Neuronal stem cell (in vitro differentiated cells): ENCODE measurements around the gene KIF13A. TPM values are rescaled to one million over a fixed set of nuclear protein-coding genes. Genes with fewer than 3 reads are reported as not detected.
A peak's percentile ranks its signal among the peaks of the same experiment; 100 is the strongest.

Experiments
- DNase-seq: peaks from one replicate; pipeline ENCODE4 v3.0.0-alpha.2; 2013; ENCODE audit warnings: low spot score
- H2AFZ ChIP-seq: one replicate; pipeline ENCODE4 v1.6.1; 2013; ENCODE audit warnings: mild to moderate bottlenecking, low read length, inconsistent platforms
- H2AK5ac ChIP-seq: 2 replicates; pipeline ENCODE4 v1.6.1; 2013; ENCODE audit warnings: low read depth, mild to moderate bottlenecking, inconsistent platforms, low read length, moderate library complexity, mixed read lengths
- H2BK120ac ChIP-seq: 2 replicates; pipeline ENCODE4 v1.6.1; 2013; ENCODE audit warnings: low read depth, mild to moderate bottlenecking, inconsistent platforms, low read length, moderate library complexity, mixed read lengths
- H2BK12ac ChIP-seq: one replicate; pipeline ENCODE4 v1.6.1; 2013; ENCODE audit warnings: low read length, inconsistent platforms
- H2BK15ac ChIP-seq: 2 replicates; pipeline ENCODE4 v1.6.1; 2013; ENCODE audit warnings: mild to moderate bottlenecking, low read length, inconsistent platforms, mixed read lengths
- H2BK5ac ChIP-seq: one replicate; pipeline ENCODE4 v1.6.1; 2013; ENCODE audit warnings: inconsistent platforms, mild to moderate bottlenecking, low read length, moderate library complexity
- H3K14ac ChIP-seq: one replicate; pipeline ENCODE4 v1.6.1; 2013; ENCODE audit warnings: low read length, inconsistent platforms
- H3K18ac ChIP-seq: 2 replicates; pipeline ENCODE4 v1.6.1; 2013; ENCODE audit warnings: low read length, inconsistent platforms
- H3K23ac ChIP-seq: 2 replicates; pipeline ENCODE4 v1.6.1; 2013; ENCODE audit warnings: low read depth, mild to moderate bottlenecking, mixed read lengths, low read length, inconsistent platforms; ENCODE audit not compliant: poor library complexity
- H3K27ac ChIP-seq: replicated peaks from 3 replicates; pipeline ENCODE4 v1.5.1; 2013; ENCODE audit warnings: low read length, inconsistent platforms
- H3K27me3 ChIP-seq, 3 experiments: 2 replicates each; pipeline ENCODE4 v1.6.1; 2013; ENCODE audit warnings: low read length in 3 of 3, mild to moderate bottlenecking in 2 of 3, inconsistent platforms in 1 of 3, low read depth in 1 of 3, mixed read lengths in 1 of 3, moderate library complexity in 1 of 3; ENCODE audit not compliant: control insufficient read depth in 3 of 3, insufficient read depth in 3 of 3
- H3K36me3 ChIP-seq, 2 donors: replicated peaks in 1 of 2; 2 replicates each; pipeline ENCODE4 v1.6.1; 2013; ENCODE audit warnings: low read length in 2 of 2; ENCODE audit not compliant: control insufficient read depth in 2 of 2, insufficient read depth in 2 of 2
- H3K4ac ChIP-seq: 2 replicates; pipeline ENCODE4 v1.6.1; 2013; ENCODE audit warnings: inconsistent platforms, mild to moderate bottlenecking, low read length, moderate library complexity
- H3K4me1 ChIP-seq, 2 donors: 1 replicate in 1 of 2; 2 replicates in 1 of 2; pipeline ENCODE4 v1.6.1; 2013; ENCODE audit warnings: low read length in 2 of 2, low read depth in 1 of 2; ENCODE audit not compliant: control insufficient read depth in 2 of 2, insufficient read depth in 1 of 2
- H3K4me2 ChIP-seq: one replicate; pipeline ENCODE4 v1.6.1; 2013; ENCODE audit warnings: mild to moderate bottlenecking, low read length, inconsistent platforms; ENCODE audit not compliant: insufficient read depth, poor library complexity, severe bottlenecking
- H3K4me3 ChIP-seq, 2 donors: 2 replicates each; pipeline ENCODE4 v1.5.1; 2013; ENCODE audit warnings: low read length in 2 of 2, mild to moderate bottlenecking in 2 of 2, inconsistent platforms in 1 of 2, moderate library complexity in 1 of 2
- H3K79me1 ChIP-seq: one replicate; pipeline ENCODE4 v1.6.1; 2013; ENCODE audit warnings: low read depth, mild to moderate bottlenecking, inconsistent platforms, low read length, moderate library complexity
- H3K9ac ChIP-seq: one replicate; pipeline ENCODE4 v1.6.1; 2013; ENCODE audit warnings: mild to moderate bottlenecking, low read depth, low read length, inconsistent platforms; ENCODE audit not compliant: poor library complexity
- H3K9me3 ChIP-seq, 2 donors: replicated peaks in 1 of 2; 2 replicates each; pipeline versions ENCODE3 to v1.6.1; 2013; ENCODE audit warnings: low read length in 2 of 2, mild to moderate bottlenecking in 2 of 2, inconsistent platforms in 1 of 2, low read depth in 1 of 2, mixed read lengths in 1 of 2, moderate library complexity in 1 of 2; ENCODE audit not compliant: control insufficient read depth in 2 of 2, insufficient read depth in 1 of 2
- H4K8ac ChIP-seq: one replicate; pipeline ENCODE4 v1.6.1; 2013; ENCODE audit warnings: low read depth, mild to moderate bottlenecking, inconsistent platforms, low read length, moderate library complexity
- H4K91ac ChIP-seq: one replicate; pipeline ENCODE4 v1.6.1; 2013; ENCODE audit warnings: low read length, low read depth, mild to moderate bottlenecking, inconsistent platforms; ENCODE audit not compliant: poor library complexity
- WGBS, 2 donors: extraction: QIAGEN DNeasy Blood & Tissue Kit; methylation state at CpG; one replicate each; pipeline ENCODE4 v1.1.7; 2013; ENCODE audit warnings: missing lambda C conversion rate in 2 of 2, mixed read lengths in 1 of 2; ENCODE audit not compliant: insufficient read length in 2 of 2, insufficient replicate concordance in 1 of 2; ENCODE audit errors: extremely low coverage in 2 of 2; 5-methylcytosine and 5-hydroxymethylcytosine counted together
- polyA plus RNA-seq, 2 experiments: library from polyadenylated mRNA; stranded (reverse); fragments of 200-250 nt; gene quantifications; one replicate each; pipeline ENCODE4 v1.2.3, GENCODE V29; 2013

KIF13A gene
- polyA plus RNA-seq (2013, experiment 1 of 2) = 9.1 TPM
- polyA plus RNA-seq (2013, experiment 2 of 2) = 9.1 TPM

GRCh38 chr6:17987447-17987696 lies at the start of gene KIF13A:
TSS of gene KIF13A (minus strand) at chr6:17987635. CDS start at chr6:17987463, 172 bp downstream.
- peak within 1 kb of the TSS; percentile 47 for H2BK12ac ChIP-seq

GRCh38 chr6:18036781-18037180 lies 49.3 kb upstream of the KIF13A start:
- H3K23ac ChIP-seq = no peak overlapping the region

More at GRCh38 chr6:17987447-17987696, at the start of gene KIF13A:
- peaks cover 0 to 3% (median 0%) of the 10 kb centered on the region in 3 experiments for H3K27me3 ChIP-seq
- H2BK120ac ChIP-seq = no peak within 1 kb of the TSS
- H2AK5ac ChIP-seq = peak within 1 kb of the TSS; percentile 8
- H4K91ac ChIP-seq = no peak within 1 kb of the TSS
- no peak within 1 kb of the TSS for H4K8ac ChIP-seq
- H3K4me3 ChIP-seq = peak within 1 kb of the TSS; percentile 92 to 96
- H3K27ac ChIP-seq = peak within 1 kb of the TSS; percentile 78
- peak within 1 kb of the TSS; percentile 94 for H3K18ac ChIP-seq
- H2BK15ac ChIP-seq = no peak within 1 kb of the TSS
- peak within 1 kb of the TSS; percentile 97 for H2AFZ ChIP-seq
- peaks cover 3% of the 10 kb centered on the region for H3K79me1 ChIP-seq
- H3K23ac ChIP-seq = peak within 1 kb of the TSS; percentile 81
- peaks cover 0 to 15% of the 10 kb centered on the region in 2 donors for H3K36me3 ChIP-seq
- peak within 1 kb of the TSS; percentile 80 for H3K9ac ChIP-seq
- peaks cover 4 to 10% of the 10 kb centered on the region in 2 donors for H3K4me1 ChIP-seq
- peak within 1 kb of the TSS; percentile 60 for H3K14ac ChIP-seq
- H3K4me2 ChIP-seq = peak within 1 kb of the TSS; percentile 79
- whole genome bisulfite sequencing, 2 donors = no CpG with 5 or more reads among the region's 54 CpGs
- H3K4ac ChIP-seq = no peak within 1 kb of the TSS
- H3K9me3 ChIP-seq = no peaks in the 10 kb centered on the region
- H2BK5ac ChIP-seq = peak within 1 kb of the TSS; percentile 32
- peak; percentile 42 for DNase-seq

GRCh38 chr6:18035330-18035854 lies 48.0 kb upstream of the KIF13A start:
- no peak overlapping the region for H4K8ac ChIP-seq
- H2AFZ ChIP-seq = no peak overlapping the region
- H3K36me3 ChIP-seq = no peaks in the 10 kb centered on the region
- H2BK5ac ChIP-seq = no peak overlapping the region
- H3K9me3 ChIP-seq = no peaks in the 10 kb centered on the region
- H3K4ac ChIP-seq = no peak overlapping the region
- WGBS, 2 donors = no CpG with 5 or more reads among the region's 13 CpGs
- H2BK12ac ChIP-seq = no peak overlapping the region
- H3K27me3 ChIP-seq = no peaks in the 10 kb centered on the region
- H3K18ac ChIP-seq = no peak overlapping the region
- no peak overlapping the region for H3K27ac ChIP-seq
- no peak overlapping the region for H3K23ac ChIP-seq
- H4K91ac ChIP-seq = no peak overlapping the region
- H2BK15ac ChIP-seq = no peak overlapping the region
- no peaks in the 10 kb centered on the region for H3K4me1 ChIP-seq
- H2BK120ac ChIP-seq = no peak overlapping the region
- H3K14ac ChIP-seq = no peak overlapping the region
- H2AK5ac ChIP-seq = no peak overlapping the region
- no peak for DNase-seq
- H3K79me1 ChIP-seq = no peaks in the 10 kb centered on the region
- H3K4me3 ChIP-seq = no peak overlapping the region
- no peak overlapping the region for H3K9ac ChIP-seq
- H3K4me2 ChIP-seq = no peak overlapping the region

More at GRCh38 chr6:18036781-18037180, 49.3 kb upstream of the KIF13A start:
- no peaks in the 10 kb centered on the region for H3K36me3 ChIP-seq
- no peak overlapping the region for H3K4me2 ChIP-seq
- H3K79me1 ChIP-seq = no peaks in the 10 kb centered on the region
- H3K27me3 ChIP-seq = no peaks in the 10 kb centered on the region
- no peak overlapping the region for H2BK5ac ChIP-seq
- H3K9ac ChIP-seq = no peak overlapping the region
- WGBS, 2 donors = no CpG with 5 or more reads among the region's 4 CpGs
- H2BK15ac ChIP-seq = no peak overlapping the region
- H2BK12ac ChIP-seq = no peak overlapping the region
- no peak overlapping the region for H4K91ac ChIP-seq
- no peak overlapping the region for H3K18ac ChIP-seq
- H3K9me3 ChIP-seq = no peaks in the 10 kb centered on the region
- H2AFZ ChIP-seq = no peak overlapping the region
- H3K27ac ChIP-seq = no peak overlapping the region
- DNase-seq = no peak
- H2AK5ac ChIP-seq = no peak overlapping the region
- no peak overlapping the region for H2BK120ac ChIP-seq
- H3K4me1 ChIP-seq = no peaks in the 10 kb centered on the region
- H3K4ac ChIP-seq = no peak overlapping the region
- no peak overlapping the region for H3K14ac ChIP-seq
- H3K4me3 ChIP-seq = no peak overlapping the region
- no peak overlapping the region for H4K8ac ChIP-seq

GRCh38 chr6:18034798-18035202 lies 47.4 kb upstream of the KIF13A start:
- H3K23ac ChIP-seq = no peak overlapping the region
- DNase-seq = no peak
- H2BK120ac ChIP-seq = no peak overlapping the region
- no peak overlapping the region for H3K18ac ChIP-seq
- H3K4ac ChIP-seq = no peak overlapping the region
- no peaks in the 10 kb centered on the region for H3K4me1 ChIP-seq
- H3K4me3 ChIP-seq = no peak overlapping the region
- H3K14ac ChIP-seq = no peak overlapping the region
- H2BK5ac ChIP-seq = no peak overlapping the region
- H3K79me1 ChIP-seq = no peaks in the 10 kb centered on the region
- no peak overlapping the region for H2AFZ ChIP-seq
- no peaks in the 10 kb centered on the region for H3K9me3 ChIP-seq
- H3K4me2 ChIP-seq = no peak overlapping the region
- no peak overlapping the region for H4K8ac ChIP-seq
- no peak overlapping the region for H2AK5ac ChIP-seq
- no peak overlapping the region for H3K27ac ChIP-seq
- no peak overlapping the region for H4K91ac ChIP-seq
- no peaks in the 10 kb centered on the region for H3K36me3 ChIP-seq
- H2BK15ac ChIP-seq = no peak overlapping the region
- no peaks in the 10 kb centered on the region for H3K27me3 ChIP-seq
- no peak overlapping the region for H2BK12ac ChIP-seq
- no CpG with 5 or more reads among the region's 6 CpGs for WGBS, 2 donors
- no peak overlapping the region for H3K9ac ChIP-seq
